Stimulated activated CD4-positive, alpha-beta T cell treated with anti-CD3 and anti-CD28 coated beads, Interleukin-4, amount 100 ng/mL, for 4 hours (primary cell): ENCODE data around the gene ATP5MG.
"Not testable (repeated sequence)": the region's sequence is repeated elsewhere in the genome, so short reads cannot be mapped to it uniquely, and the experiment has no call there.

ENCODE experiments used
- DNase-seq, 2 experiments: peaks; one replicate each; pipeline ENCODE4 v3.0.0-alpha.2; 2020

The ATP5MG gene

GRCh38 chr11:118401151-118401879, at the start of gene ATP5MG:
TSS of gene ATP5MG (plus strand) at chr11:118401606. CDS start at chr11:118401666, 60 bp downstream.
- DNase-seq: peak; percentile 86 to 90

- no peak for DNase-seq
These were observed 48.2 kb upstream of the ATP5MG start for GRCh38 chr11:118353084-118353710.

- no peak for DNase-seq
These were observed 43.3 kb upstream of the ATP5MG start for GRCh38 chr11:118358071-118358470.

GRCh38 chr11:118359295-118359958, 42.0 kb upstream of the ATP5MG start, which contains the start of gene UBE4A:
TSS of gene UBE4A (plus strand) at chr11:118359600. CDS start at chr11:118365081, 5,481 bp downstream.
- DNase-seq: peak; percentile 97 to 98

GRCh38 chr11:118364956-118365615, 36.3 kb upstream of the ATP5MG start:
- no peak for DNase-seq

- no peak for DNase-seq
These were observed 35.1 kb upstream of the ATP5MG start for GRCh38 chr11:118366287-118366686.

- DNase-seq: no peak
These were observed 30.6 kb upstream of the ATP5MG start for GRCh38 chr11:118370774-118371173.

- DNase-seq: no peak
These were observed 28.1 kb upstream of the ATP5MG start for GRCh38 chr11:118373263-118373662.

GRCh38 chr11:118373871-118374270, 27.5 kb upstream of the ATP5MG start:
- no peak for DNase-seq

- no peak for DNase-seq
These were observed 26.7 kb upstream of the ATP5MG start for GRCh38 chr11:118374729-118375128.

GRCh38 chr11:118375978-118376377, 25.4 kb upstream of the ATP5MG start:
- no peak for DNase-seq

GRCh38 chr11:118379497-118379896, 21.9 kb upstream of the ATP5MG start:
- DNase-seq: no peak

GRCh38 chr11:118380571-118380970, 20.8 kb upstream of the ATP5MG start:
- no peak for DNase-seq

- no peak for DNase-seq
These were observed 18.5 kb upstream of the ATP5MG start for GRCh38 chr11:118382954-118383353.

- no peak for DNase-seq
These were observed 17.7 kb upstream of the ATP5MG start for GRCh38 chr11:118383657-118384056.

- no peak for DNase-seq
These were observed 5.3 kb upstream of the ATP5MG start for GRCh38 chr11:118396097-118396501.

GRCh38 chr11:118397448-118397847, 4.0 kb upstream of the ATP5MG start:
- DNase-seq: no peak

- peak; percentile 10 to 54 for DNase-seq
These were observed 2.4 kb upstream of the ATP5MG start for GRCh38 chr11:118398791-118399559.

- DNase-seq: no peak
These were observed 629 bp downstream of the ATP5MG start for GRCh38 chr11:118401880-118402590.

- DNase-seq: not testable (repeated sequence)
These were observed 1.2 kb downstream of the ATP5MG start for GRCh38 chr11:118402594-118402993.

GRCh38 chr11:118406599-118407166, 5.3 kb downstream of the ATP5MG start:
- DNase-seq: no peak
